SHP77 (cell line): ENCODE results near the gene MAPKAPK5.
"Not testable (repeated sequence)": the region's sequence is repeated elsewhere in the genome, so short reads cannot be mapped to it uniquely, and the experiment has no call there.

Source experiments
- DNase-seq, 2 experiments: peaks; one replicate each; lab custom pipeline; 2025; lab: John Stamatoyannopoulos, UW

MAPKAPK5 gene

DNA sequence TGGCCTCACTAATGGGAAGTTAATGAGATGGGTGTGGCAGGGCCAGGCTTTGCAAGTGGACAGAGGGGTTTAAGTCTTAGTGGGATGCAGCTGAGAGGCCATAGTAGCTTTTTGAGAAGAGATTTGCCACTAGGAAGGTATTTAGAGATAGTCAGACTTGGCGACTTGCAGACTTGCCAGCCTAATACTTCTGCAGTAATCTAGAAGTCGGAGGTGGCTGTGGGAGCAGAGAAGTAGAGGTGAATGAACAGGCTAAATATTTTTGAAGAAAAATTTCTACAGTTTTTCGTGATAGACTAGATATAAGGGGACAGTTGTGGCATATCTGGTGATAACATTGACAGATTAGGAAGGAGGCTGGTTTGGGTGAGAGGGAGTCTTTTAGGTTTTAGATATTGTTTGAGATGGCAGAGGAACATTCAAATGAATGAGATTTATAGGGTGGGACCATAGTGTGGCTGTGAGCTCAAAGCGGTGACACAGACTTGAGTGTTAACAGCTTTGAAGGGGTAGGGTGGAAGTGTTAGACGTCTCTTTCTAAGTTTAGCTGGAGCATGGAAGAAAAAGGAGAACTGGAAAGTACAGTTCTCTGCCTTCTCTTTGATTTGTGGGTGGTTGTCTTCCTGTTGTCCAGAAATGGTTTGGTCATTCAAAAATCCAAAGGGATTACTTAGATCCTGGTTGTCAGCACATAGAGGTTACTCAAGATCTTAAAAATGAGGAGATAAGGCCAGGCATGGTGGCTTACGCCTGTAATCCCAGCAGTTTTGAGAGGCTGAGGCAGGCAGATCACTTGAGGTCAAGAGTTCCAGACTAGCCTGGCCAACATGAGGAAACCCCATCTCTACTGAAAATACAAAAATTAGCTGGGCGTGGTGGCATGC lies 44.9 kb downstream of the MAPKAPK5 start:
- DNase-seq: no peak

DNA sequence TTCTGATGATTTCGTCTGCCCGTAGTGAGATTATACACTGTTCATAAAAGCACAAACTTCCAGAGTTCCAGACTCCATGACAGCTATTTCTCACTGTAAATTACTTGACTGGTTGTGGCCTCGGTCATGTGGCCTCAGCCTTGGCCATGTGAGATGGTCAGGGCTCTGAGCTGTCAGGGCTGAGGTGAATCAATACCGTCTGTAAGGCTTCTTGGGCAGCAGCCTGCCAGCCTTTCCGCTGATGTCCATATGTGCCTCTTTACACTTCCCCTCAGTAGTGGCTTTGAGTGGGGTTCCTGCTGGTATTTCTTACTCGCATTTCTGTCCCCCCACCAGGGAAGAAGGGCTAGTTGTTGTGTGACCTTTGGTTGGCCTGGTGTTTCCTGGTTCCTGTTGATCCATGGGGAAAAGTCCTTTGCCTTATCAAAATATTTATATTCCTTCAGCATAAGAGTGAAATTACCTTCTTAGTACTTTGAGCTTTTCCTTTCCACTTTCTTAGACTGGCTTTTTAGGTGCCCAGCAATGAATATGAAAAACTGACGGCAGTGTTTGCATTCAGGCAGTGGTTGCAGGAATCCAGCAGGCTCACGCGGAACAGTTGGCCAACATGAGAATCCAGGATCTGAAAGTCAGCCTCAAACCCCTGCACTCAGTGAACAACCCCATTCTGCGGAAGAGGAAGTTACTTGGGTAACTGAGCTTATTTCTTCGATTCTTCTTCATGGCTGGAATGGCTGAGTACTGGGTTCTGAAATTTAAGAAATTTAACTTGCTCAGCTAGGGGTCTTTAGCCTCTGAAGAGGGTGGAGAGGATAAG lies 46.1 kb downstream of the MAPKAPK5 start:
- DNase-seq: no peak

DNA sequence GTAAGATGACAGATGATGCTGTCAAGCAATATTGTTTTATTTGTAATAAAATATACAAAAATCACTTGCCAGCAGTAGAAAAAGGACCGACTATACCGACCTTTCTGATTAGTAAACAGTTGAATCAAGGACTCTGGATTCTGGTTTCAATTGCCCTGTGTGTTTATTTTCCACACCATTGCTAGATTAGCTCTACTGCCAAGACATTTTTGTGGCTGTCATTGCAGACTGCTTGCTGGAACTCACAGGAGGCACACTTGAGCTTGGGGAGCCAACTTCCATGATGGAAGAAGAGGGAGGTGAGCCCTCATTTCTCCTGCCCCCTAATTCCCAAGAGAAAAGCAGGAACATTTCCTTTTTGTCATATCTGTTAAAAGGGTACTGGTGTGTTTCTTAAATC lies 51.3 kb downstream of the MAPKAPK5 start:
- no peak for DNase-seq

DNA sequence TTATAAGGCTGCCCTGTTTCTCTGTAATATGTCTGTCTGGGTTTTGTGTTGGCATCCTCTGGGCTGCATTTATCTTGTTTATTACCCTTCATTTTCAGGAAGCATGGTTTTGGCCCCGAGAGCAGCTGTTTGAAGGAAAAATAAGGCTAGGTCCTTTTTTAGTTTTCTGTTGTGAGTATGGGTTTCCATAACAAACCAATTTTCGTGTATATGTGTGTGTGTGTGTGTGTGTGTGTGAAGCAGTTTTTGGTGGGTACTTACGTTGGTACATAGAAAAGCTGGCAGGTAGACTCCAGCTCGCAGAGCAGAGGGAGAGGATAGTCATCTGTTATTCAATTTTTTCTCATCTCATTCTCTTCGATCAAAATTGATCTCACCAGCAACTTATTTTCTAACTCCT lies 52.5 kb downstream of the MAPKAPK5 start:
- DNase-seq: no peak

DNA sequence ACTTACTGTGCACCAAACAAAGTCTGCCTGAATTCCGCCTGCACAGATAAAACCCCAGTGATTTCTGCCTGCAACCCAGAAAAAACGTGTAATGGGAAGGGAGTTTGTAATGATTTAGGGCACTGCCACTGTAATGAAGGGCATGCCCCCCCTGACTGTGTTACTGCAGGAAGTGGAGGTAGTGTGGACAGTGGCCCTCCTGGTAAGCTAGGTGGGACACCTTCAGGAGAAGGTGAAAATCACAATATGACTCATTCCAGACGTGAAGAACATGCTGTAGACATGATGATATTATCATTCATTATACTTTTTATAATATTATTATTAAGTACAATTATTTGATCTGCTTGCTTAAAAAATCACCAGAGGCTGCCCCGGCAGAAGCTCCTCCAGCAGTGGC lies 59.2 kb downstream of the MAPKAPK5 start:
- no peak for DNase-seq

DNA sequence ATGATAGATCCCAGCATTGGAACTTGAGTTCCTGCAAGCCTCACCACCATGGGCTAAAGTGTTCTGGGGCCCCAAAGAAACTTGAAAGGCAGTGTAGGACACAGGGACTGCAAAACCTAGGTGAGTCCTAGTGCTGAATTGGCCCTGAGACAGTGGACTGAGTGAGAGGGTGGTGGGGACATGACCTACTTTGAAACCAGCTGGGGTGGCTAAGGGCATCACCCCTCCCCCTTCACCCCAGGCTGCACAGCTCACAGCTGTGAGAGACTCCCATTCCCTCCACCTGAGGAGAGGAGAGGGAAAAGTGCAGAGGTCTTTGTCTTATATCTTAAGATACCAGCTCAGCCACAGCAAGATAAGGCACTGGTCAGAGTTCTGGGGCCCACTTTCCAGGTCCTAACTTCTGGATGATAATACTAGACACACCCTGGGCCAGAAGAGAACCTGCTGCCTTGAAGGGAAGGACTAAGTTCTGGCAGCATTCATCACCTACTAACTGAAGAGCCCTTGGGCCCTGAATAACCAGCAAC lies 62.5 kb downstream of the MAPKAPK5 start:
- no peak for DNase-seq

DNA sequence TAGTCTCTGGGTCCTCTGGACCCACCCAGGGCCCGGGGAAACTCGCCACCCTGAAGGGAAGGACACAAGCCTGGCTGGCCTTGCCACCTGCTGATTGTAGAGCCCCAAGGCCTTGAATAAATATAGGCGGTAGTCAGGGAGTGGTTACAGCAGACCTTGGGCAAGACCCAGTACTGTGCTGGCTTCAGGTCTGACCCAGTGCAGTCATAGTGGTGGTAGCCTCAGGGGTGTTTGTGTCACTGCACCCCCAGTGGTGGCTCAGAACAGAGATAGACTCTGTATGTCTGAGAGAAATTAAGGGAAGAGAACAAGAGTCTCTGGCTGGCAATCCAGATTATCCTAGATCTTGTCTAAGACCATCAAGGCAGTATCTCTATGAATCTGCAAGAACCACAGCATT lies 63.5 kb downstream of the MAPKAPK5 start:
- DNase-seq: no peak

DNA sequence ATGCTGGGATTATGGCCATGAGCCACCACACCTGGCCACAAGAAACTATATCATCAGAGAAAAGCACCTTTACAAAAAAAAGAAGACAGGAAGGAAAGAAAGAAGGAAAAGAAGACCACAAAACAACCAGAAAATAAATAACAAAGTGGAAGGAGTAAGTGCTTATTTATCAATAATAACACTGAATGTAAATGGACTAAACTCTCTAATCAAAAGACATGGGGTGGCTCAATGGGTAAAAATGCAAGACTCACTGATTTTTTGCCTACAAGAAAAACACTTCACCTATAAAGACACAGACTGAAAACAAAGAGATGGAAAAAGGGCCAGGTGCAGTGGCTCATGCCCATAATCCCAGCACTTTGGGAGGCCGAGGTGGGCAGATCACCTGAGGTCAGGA lies 65.7 kb downstream of the MAPKAPK5 start:
- DNase-seq: no peak

DNA sequence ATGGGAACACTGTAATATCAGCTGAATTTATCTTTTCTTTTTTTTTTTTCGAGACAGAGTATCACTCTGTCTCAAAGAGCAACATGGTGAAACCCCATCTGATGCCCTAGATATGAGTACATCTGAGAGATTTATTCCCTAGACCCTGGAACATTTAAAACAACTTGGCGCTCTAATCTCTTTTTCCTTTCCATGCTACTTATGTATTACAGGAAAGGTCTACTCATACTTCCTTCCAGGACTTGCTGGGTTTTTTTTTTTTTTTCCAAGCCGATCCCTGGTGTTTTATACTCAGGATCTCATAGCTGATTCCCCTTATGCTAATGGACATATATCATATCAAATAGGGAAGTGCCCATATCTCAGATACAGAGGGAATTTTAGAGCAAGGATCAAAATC lies 83.1 kb downstream of the MAPKAPK5 start:
- no peak for DNase-seq

DNA sequence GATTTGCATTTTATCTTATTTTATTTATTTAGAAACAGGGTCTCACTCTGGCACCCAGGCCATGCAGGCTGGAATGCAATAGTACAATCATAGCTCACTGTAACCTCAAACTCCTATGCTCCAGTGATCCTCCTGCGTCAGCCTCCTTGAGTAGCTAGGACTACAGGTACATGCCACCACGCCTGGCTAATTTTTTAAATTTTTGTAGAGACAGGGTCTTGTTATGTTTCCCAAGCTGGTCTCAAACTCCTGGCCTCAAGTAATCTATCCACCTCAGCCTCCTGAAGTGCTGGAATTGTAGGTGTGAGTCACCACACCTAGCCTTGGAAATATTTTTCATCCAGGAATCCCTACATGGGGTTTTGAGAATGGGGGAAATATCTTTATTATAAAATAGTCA lies 84.6 kb downstream of the MAPKAPK5 start:
- no peak for DNase-seq

DNA sequence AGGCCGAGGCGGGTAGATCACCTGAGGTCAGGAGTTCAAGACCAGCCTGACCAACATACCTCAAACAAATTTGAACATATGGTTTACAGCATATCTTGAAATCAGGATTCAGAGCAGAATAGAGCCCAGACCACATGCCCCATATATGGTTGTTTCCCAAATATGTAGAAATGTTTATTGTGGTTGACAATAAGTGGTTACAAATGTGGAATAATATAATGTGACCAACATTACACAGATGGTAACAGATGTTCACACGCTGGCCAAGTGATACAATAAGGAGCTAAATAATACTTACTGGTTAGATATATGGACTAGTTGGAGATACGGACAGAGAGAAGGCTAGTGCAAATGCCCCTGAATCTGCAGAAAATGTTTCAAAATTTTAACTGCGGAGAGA lies 85.3 kb downstream of the MAPKAPK5 start:
- no peak for DNase-seq

DNA sequence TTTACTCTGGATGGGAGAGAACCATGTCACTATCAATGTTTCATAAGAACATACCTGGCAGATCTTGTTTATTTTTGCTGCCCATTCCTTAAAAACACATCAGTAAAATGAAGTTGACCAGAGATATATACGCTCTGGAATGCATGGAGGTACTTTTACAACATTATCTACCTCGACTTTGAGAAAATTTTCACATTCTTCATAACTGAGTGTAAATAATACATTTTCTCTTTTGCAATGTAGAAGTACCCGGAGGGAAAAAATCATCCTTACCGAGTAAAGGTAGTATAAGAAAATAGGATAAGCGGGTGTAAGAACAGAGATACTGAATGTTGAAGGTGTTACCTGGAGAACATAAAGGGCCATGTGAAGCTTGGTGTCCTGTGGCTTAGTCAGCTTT lies 90.2 kb downstream of the MAPKAPK5 start:
- DNase-seq: no peak

DNA sequence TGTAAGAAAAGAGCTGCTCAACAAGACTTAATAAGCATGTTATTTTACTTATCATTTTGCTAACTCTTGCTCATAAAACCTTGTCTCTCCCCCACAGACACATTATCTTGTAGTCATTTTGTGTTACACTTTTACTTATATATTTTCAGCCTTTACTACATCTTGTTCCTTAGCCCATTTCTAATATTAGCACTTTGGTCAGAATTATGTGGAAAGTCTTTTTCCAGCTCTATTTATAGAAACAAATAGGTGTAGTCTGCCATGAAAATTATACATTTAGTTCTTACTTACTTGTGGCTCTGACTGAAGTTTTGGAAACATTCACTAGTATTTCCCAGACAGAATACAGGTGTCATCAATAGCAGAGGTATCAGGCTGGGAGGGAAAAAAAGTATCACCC lies 94.8 kb downstream of the MAPKAPK5 start:
- no peak for DNase-seq

DNA sequence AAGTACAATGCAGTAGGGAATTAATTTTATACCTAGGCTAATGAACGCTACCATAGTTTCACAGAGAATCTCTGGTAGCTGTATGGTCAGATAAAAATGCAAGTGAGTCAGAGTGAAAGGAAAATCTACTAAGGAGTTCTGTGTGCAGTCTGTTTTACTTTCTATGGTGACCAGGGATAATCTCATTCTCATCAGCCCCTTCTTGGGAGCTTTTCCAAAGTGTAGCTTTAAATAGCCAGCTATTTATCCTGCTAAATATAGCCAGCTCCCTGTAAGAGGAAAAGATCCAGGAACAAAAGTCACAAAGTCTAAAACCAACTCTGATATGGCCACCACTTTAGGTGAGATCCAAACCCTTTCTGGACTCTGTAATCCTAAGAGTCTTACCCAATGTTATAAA lies 95.4 kb downstream of the MAPKAPK5 start:
- no peak for DNase-seq

DNA sequence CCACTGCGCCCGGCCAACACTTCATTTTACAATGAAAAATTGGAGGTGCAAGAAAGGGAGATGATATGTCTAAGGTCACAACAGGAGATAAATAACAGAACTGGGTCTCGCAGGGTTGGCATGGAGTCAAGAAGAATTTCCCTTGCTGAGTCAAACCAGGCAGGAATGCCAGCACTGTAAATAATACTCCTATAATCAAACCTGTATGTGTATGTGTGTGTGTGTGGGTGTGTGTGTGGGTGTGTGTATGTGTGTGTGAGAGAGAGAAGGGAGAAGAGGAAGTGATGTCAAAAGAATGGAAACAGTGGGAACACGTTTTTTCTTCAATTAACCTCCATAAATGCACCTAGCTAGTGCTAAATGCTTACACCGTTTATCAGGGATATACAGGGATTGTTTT lies 100.5 kb downstream of the MAPKAPK5 start:
- DNase-seq: no peak

DNA sequence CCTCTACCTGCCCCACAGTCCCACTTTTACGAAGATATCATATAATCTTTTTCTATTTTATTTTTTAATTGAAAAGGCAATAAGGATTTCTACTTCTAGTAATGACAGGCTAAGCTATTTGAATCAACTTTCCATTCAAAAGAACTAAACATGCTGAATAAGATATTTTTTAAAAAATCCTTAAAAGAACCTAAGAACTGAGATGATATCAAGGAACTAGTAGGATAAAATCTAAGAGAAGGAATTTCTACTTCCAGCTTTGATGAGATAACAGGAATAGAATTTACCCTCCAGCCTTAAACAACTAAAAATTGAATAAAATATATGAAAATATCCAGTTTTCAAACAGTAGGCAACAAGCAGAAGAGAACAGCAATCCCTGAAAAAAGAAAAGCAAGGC lies 101.9 kb downstream of the MAPKAPK5 start:
- no peak for DNase-seq

DNA sequence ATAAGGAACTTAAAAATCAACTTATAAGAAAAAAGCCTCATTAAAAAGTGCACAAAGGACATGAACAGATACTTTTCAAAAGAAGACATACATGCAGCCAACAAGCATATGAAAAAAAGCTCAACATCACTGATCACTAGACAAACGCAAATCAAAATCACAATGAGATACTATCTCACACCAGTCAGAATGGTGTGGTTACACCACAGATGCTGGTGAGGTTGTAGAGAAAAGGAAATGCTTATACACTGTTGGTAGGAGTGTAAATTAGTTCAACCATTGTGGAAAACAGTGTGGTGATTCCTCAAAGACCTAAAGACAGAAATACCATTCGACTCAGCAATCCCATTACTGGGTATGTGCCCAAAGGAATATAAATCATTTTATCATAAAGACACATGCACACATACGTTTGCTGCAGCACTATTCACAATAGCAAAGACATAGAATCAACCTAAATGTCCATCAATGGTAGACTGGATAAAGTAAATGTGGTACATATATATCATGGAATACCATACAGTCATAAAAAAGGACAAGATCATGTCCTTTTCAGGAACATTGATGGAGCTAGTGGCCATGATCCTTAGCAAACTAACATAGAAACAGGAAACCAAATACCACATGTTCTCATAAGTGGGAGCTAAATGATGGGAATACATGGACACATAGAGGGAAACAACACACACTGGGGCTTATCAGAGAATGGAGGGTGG lies 109.1 kb downstream of the MAPKAPK5 start:
- not testable (repeated sequence) for DNase-seq
